Mucosa of rectum (tissue), 2 donors: ENCODE measurements around the gene TMX2.
"Not testable (repeated sequence)": the region's sequence is repeated elsewhere in the genome, so short reads cannot be mapped to it uniquely, and the experiment has no call there.

Experiments
- H3K27ac ChIP-seq, 2 donors: one replicate each; pipeline ENCODE4 v1.7.0; 2013; ENCODE audit warnings: inconsistent platforms in 2 of 2, low read depth in 2 of 2, low read length in 2 of 2
- H3K27me3 ChIP-seq, 2 donors: one replicate each; pipeline ENCODE4 v1.7.0; 2013; ENCODE audit warnings: low read length in 2 of 2; ENCODE audit not compliant: control insufficient read depth in 2 of 2, insufficient read depth in 2 of 2
- H3K36me3 ChIP-seq, 2 donors: one replicate each; pipeline ENCODE4 v1.7.0; 2013; ENCODE audit warnings: low read length in 2 of 2; ENCODE audit not compliant: control insufficient read depth in 2 of 2, insufficient read depth in 2 of 2
- H3K4me1 ChIP-seq, 2 donors: one replicate each; pipeline ENCODE4 v1.7.0; 2013; ENCODE audit warnings: low read length in 2 of 2, mild to moderate bottlenecking in 1 of 2; ENCODE audit not compliant: control insufficient read depth in 2 of 2, insufficient read depth in 2 of 2
- H3K4me3 ChIP-seq, 2 donors: one replicate each; pipeline ENCODE4 v1.7.0; 2013; ENCODE audit warnings: low read length in 2 of 2
- H3K9ac ChIP-seq, 2 donors: one replicate each; pipeline ENCODE4 v1.7.0; 2013; ENCODE audit warnings: low read length in 2 of 2, low read depth in 1 of 2, mild to moderate bottlenecking in 1 of 2
- H3K9me3 ChIP-seq, 2 donors: one replicate each; pipeline ENCODE4 v1.7.0; 2013; ENCODE audit warnings: low read length in 2 of 2; ENCODE audit not compliant: control insufficient read depth in 2 of 2
- donor health status: healthy.
- donor health status: Normal muscosa, but diverticular disease.

The TMX2 gene

DNA sequence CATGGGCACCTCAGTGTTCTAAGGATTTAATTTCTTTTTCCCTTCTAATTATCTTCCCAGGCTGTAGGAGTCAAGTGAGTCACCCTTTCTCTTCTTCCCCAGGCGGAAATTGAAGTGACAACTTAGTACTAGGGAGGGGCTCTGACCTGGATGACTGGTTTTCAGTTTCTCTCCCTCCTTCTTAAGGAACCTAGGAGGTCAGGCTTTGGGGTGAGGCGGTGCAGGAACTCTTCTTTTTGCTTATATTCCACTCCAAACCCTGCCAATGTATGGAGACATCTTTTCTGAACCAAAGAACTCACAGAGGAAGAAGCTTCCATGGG lies 31.9 kb upstream of the TMX2 start:
- Histone ChIP-seq H3K27me3 (no peaks in the 10 kb centered on the region), H3K36me3 (peaks cover 53 to 59% of the 10 kb centered on the region in 2 donors), H3K9ac (no peak overlapping the region), H3K4me3 (no peak overlapping the region), H3K4me1 (peaks cover 0 to 3% of the 10 kb centered on the region in 2 donors), H3K27ac (no peak overlapping the region), H3K9me3 (no peaks in the 10 kb centered on the region)

DNA sequence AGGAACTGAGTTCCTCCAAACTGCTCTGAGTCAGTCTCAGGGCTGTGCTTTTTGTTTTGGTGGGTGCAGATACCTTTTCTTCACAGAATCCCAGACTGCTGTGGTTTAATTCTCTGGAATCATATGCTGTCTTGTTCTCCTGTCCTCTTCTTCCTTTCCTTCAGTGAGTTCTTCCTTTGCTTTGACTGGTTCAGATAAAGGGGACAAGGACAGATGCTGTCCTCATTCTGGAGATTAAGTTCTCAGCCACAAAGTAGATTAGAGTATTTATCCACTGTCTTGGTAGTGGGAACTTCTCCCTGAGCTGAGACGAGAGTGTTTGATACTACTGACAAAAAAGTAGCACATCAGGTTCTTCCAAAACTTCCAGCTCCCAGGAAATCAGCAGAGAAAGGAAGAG lies 31.2 kb upstream of the TMX2 start:
- no peak overlapping the region for H3K9ac ChIP-seq
- H3K27me3 ChIP-seq, result no peaks in the 10 kb centered on the region
- H3K27ac ChIP-seq, result no peak overlapping the region
- no peak overlapping the region for H3K4me3 ChIP-seq
- no peaks in the 10 kb centered on the region for H3K9me3 ChIP-seq
- H3K4me1 ChIP-seq, result peaks cover 0 to 3% of the 10 kb centered on the region in 2 donors
- peaks cover 50 to 59% of the 10 kb centered on the region in 2 donors for H3K36me3 ChIP-seq

DNA sequence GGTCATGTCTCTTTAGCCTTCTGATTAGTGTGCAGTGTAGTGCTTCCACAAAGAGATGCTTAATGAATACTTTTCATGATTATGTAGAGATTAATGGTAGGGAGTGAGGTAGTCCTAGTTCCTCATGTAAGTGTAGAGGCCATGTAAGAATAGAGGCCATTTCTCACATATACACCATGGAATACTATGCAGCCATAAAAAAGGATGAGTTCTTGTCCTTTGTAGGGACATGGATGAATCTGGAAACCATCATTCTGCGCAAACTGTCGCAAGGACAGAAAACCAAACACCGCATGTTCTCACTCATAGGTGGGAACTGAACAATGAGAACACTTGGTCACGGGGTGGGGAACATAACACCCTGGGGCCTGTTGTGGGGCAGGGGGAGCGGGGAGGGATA lies 21.9 kb upstream of the TMX2 start:
- H3K9ac ChIP-seq, H3K4me3 ChIP-seq, H3K27ac ChIP-seq, H3K9me3 ChIP-seq, H3K27me3 ChIP-seq, H3K4me1 ChIP-seq: not testable (repeated sequence)
- peaks cover 70 to 74% of the 10 kb centered on the region in 2 donors for H3K36me3 ChIP-seq

DNA sequence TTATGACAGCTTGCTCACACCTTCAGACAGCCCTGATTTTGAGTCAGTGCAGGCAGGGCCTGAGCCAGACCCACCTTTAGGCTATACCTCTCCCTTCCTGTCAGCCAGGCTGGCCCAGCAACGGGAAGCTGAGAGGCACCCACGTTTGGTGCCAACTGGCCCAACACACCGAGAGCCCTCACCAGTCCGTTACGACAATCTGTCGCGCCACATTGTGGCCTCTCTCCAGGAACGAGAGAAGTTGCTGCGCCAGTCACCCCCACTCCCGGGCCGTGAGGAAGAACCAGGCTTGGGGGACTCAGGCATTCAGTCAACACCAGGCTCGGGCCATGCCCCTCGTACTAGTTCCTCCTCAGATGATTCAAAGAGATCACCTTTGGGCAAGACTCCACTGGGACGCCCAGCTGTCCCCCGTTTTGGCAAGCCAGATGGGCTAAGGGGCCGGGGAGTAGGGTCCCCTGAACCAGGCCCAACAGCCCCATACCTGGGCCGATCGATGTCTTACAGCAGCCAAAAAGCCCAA lies 13.5 kb upstream of the TMX2 start:
- no peaks in the 10 kb centered on the region for H3K27me3 ChIP-seq
- peaks cover 62 to 66% of the 10 kb centered on the region in 2 donors for H3K36me3 ChIP-seq

GRCh38 chr11:57699813-57700212 lies 12.6 kb upstream of the TMX2 start:
- Histone ChIP-seq H3K27me3 (no peaks in the 10 kb centered on the region), H3K9ac (no peak overlapping the region), H3K27ac (no peak overlapping the region), H3K36me3 (peaks cover 62 to 64% of the 10 kb centered on the region in 2 donors), H3K4me3 (no peak overlapping the region), H3K4me1 (no peaks in the 10 kb centered on the region), H3K9me3 (no peaks in the 10 kb centered on the region)

More for the DNA sequence above, 13.5 kb upstream of the TMX2 start:
- no peaks in the 10 kb centered on the region for H3K9me3 ChIP-seq
- no peaks in the 10 kb centered on the region for H3K4me1 ChIP-seq
- H3K27ac ChIP-seq, result no peak overlapping the region
- H3K9ac ChIP-seq, result no peak overlapping the region
- no peak overlapping the region for H3K4me3 ChIP-seq

DNA sequence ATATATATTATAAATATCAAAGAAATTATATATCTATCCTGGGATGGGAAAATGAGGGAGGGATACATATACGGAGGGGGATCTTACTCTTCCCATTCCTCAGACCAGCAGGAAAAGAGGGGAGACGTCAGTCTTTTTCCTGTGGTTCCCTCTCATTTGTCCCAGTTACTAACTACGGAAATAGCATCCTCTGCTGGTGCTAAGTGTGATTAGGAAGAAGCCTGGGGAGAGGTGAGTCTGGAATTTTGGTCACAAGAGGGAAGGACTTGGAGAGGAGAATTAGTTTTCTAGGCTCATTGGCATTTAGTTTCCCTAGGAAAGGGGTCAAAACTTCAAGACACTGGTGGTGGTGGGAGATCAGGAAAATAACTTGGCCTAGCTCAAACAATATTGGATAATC lies 12.0 kb upstream of the TMX2 start:
- H3K4me3 ChIP-seq, result no peak overlapping the region
- H3K27me3 ChIP-seq, result no peaks in the 10 kb centered on the region
- H3K36me3 ChIP-seq, result peaks cover 57 to 62% of the 10 kb centered on the region in 2 donors
- no peaks in the 10 kb centered on the region for H3K4me1 ChIP-seq
- no peak overlapping the region for H3K27ac ChIP-seq
- no peaks in the 10 kb centered on the region for H3K9me3 ChIP-seq
- H3K9ac ChIP-seq, result no peak overlapping the region

DNA sequence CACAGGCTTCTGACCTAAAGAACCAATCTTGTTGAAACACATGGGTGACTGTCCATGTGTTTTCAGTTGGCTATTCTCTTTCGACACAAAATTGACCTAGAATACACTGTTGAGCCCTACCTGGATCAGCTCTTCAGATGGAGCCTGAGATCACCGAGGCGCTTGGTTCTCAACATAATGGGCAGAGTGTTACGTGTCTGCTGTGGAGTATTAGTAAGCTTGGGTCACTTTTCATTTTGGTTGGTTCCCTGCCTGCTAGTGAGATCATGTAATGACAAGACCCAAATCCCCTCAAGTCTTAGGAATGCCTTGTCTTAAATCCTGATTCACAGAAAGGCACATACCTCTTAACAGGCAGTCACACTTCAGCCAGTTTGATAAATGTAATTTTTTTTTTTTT lies 9.1 kb upstream of the TMX2 start:
- Histone ChIP-seq H3K27me3 (no peaks in the 10 kb centered on the region), H3K9me3 (no peaks in the 10 kb centered on the region), H3K4me1 (no peaks in the 10 kb centered on the region), H3K27ac (no peak overlapping the region), H3K9ac (no peak overlapping the region), H3K36me3 (peaks cover 39 to 46% of the 10 kb centered on the region in 2 donors), H3K4me3 (no peak overlapping the region)

DNA sequence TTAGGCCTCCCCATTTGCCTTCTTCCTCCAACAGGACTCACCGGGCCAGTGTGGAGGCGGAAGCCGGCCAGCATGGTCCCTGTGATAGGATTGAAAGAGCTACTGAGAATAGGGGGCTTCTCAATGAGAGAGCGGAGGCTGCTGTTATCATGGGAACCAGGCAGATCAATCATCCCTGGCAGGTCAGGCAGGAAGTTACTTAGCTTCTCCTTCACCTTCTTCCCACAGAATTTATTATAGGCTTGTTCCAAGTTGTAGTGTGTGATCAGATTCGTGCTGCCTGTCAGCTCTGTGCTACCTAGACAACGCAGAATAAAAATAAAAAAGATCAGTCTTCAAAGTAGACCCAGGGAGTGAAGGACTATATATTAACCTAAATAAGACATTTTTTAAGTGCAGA lies 7.5 kb upstream of the TMX2 start:
- H3K9ac ChIP-seq, result no peak overlapping the region
- no peaks in the 10 kb centered on the region for H3K9me3 ChIP-seq
- H3K27ac ChIP-seq, result no peak overlapping the region
- no peaks in the 10 kb centered on the region for H3K27me3 ChIP-seq
- H3K36me3 ChIP-seq, result peaks cover 23 to 32% of the 10 kb centered on the region in 2 donors
- peaks cover 0 to 2% of the 10 kb centered on the region in 2 donors for H3K4me1 ChIP-seq
- no peak overlapping the region for H3K4me3 ChIP-seq

- not testable (repeated sequence) for H3K9me3 ChIP-seq, H3K4me3 ChIP-seq, H3K9ac ChIP-seq, H3K27ac ChIP-seq, H3K27me3 ChIP-seq, H3K4me1 ChIP-seq
- H3K36me3 ChIP-seq, result peaks cover 20 to 27% of the 10 kb centered on the region in 2 donors
These were observed 7.0 kb upstream of the TMX2 start for GRCh38 chr11:57705432-57705831.

GRCh38 chr11:57709802-57710367 lies 2.5 kb upstream of the TMX2 start:
- H3K4me3 ChIP-seq, result no peak overlapping the region
- no peaks in the 10 kb centered on the region for H3K9me3 ChIP-seq
- no peaks in the 10 kb centered on the region for H3K27me3 ChIP-seq
- peaks cover 0 to 6% of the 10 kb centered on the region in 2 donors for H3K36me3 ChIP-seq
- H3K4me1 ChIP-seq, result peaks cover 17 to 32% of the 10 kb centered on the region in 2 donors
- H3K27ac ChIP-seq, result no peak overlapping the region
- no peak overlapping the region for H3K9ac ChIP-seq
